H4 (cell line): Measurements from ENCODE around the gene SERPINC1. TPM values are rescaled to one million over a fixed set of nuclear protein-coding genes. Genes with fewer than 3 reads are reported as not detected.
"Not testable (repeated sequence)": the region's sequence is repeated elsewhere in the genome, so short reads cannot be mapped to it uniquely, and the experiment has no call there.

Source experiments
- DNase-seq: peaks from one replicate; pipeline ENCODE4 v3.0.0-alpha.2; 2015; ENCODE audit warnings: low spot score
- total RNA-seq: library from RNA; depleted of rRNA; stranded (reverse); fragments of >200 nt; shearing (Covaris generic); gene quantifications from 2 replicates; pipeline ENCODE4 v1.2.3, GENCODE V29; 2014; rRNA removed

Gene SERPINC1
- total RNA-seq, 1 experiment from 2014 or later = not detected

GRCh38 chr1:173863224-173864161 is 53.6 kb downstream of the SERPINC1 start:
- DNase-seq = no peak

- DNase-seq = no peak
These were observed 54.3 kb downstream of the SERPINC1 start for GRCh38 chr1:173862769-173863223.

GRCh38 chr1:173862146-173862768 is 54.9 kb downstream of the SERPINC1 start:
- not testable (repeated sequence) for DNase-seq

- DNase-seq = no peak
These were observed 55.4 kb downstream of the SERPINC1 start for GRCh38 chr1:173861731-173862145.

GRCh38 chr1:173860065-173860464 is 57.1 kb downstream of the SERPINC1 start:
- DNase-seq = no peak

GRCh38 chr1:173859547-173859946 is 57.6 kb downstream of the SERPINC1 start:
- DNase-seq = not testable (repeated sequence)

- DNase-seq = no peak
These were observed 59.7 kb downstream of the SERPINC1 start for GRCh38 chr1:173857363-173857917.

GRCh38 chr1:173856903-173857302 is 60.2 kb downstream of the SERPINC1 start:
- DNase-seq = no peak

GRCh38 chr1:173856014-173856413 is 61.1 kb downstream of the SERPINC1 start:
- no peak for DNase-seq

Other genes with a start within 250 kb of the SERPINC1 start
- gene ANKRD45, start 247.5 kb downstream of the SERPINC1 start, total RNA-seq = 0.08 TPM in 1 of 2 replicates, not detected in the other
- gene KLHL20, start 202.3 kb downstream of the SERPINC1 start, total RNA-seq = 10.6 and 15.1 TPM in 2 replicates
- gene DARS2, start 92.7 kb downstream of the SERPINC1 start, total RNA-seq = 24.7 and 27.8 TPM in 2 replicates
- gene CENPL, start 92.4 kb downstream of the SERPINC1 start, total RNA-seq = 25.0 and 27.6 TPM in 2 replicates
- gene GAS5, start 49.3 kb downstream of the SERPINC1 start, total RNA-seq = 335 and 341 TPM in 2 replicates
- gene ZBTB37, start 48.9 kb downstream of the SERPINC1 start, total RNA-seq = 2.0 and 2.3 TPM in 2 replicates
- 8.8 and 9.5 TPM in 2 replicates for gene RC3H1, start 105.0 kb upstream of the SERPINC1 start, total RNA-seq
- gene RABGAP1L, start 242.2 kb upstream of the SERPINC1 start, total RNA-seq = 10.8 and 12.7 TPM in 2 replicates